Liver (tissue), 9 donors: ENCODE measurements around the gene SLC25A45. TPM values are rescaled to one million over a fixed set of nuclear protein-coding genes. Genes with fewer than 3 reads are reported as not detected.
A peak's percentile ranks its signal among the peaks of the same experiment; 100 is the strongest.

ENCODE experiments used
- DNase-seq: peaks from one replicate; pipeline ENCODE4 v3.0.0-alpha.2; 2017; ENCODE audit warnings: low spot score
- H3K27ac ChIP-seq, 2 donors: one replicate each; pipeline ENCODE4 v1.7.0; 2013; ENCODE audit warnings: inconsistent platforms in 2 of 2, low read length in 2 of 2, control low read depth in 1 of 2, low read depth in 1 of 2, mild to moderate bottlenecking in 1 of 2
- H3K27me3 ChIP-seq, 4 donors: one replicate each; pipeline versions ENCODE4 v1.6.1 to v1.7.0; 2013; ENCODE audit warnings: low read length in 3 of 4, inconsistent platforms in 1 of 4, mild to moderate bottlenecking in 1 of 4, moderate library complexity in 1 of 4; ENCODE audit not compliant: control insufficient read depth in 4 of 4, insufficient read depth in 4 of 4
- H3K36me3 ChIP-seq, 4 donors: one replicate each; pipeline versions ENCODE4 v1.6.1 to v1.7.0; 2013; ENCODE audit warnings: low read length in 3 of 4, mild to moderate bottlenecking in 3 of 4, low read depth in 1 of 4, moderate library complexity in 1 of 4; ENCODE audit not compliant: control insufficient read depth in 4 of 4, insufficient read depth in 3 of 4
- H3K4me1 ChIP-seq, 4 donors: one replicate each; pipeline versions ENCODE4 v1.6.1 to v1.7.0; 2013; ENCODE audit warnings: low read length in 3 of 4, mild to moderate bottlenecking in 3 of 4, moderate library complexity in 1 of 4; ENCODE audit not compliant: control insufficient read depth in 4 of 4, insufficient read depth in 4 of 4
- H3K4me3 ChIP-seq, 3 donors: one replicate each; pipeline versions ENCODE4 v1.6.1 to v1.7.0; 2013; ENCODE audit warnings: low read length in 3 of 3, control low read depth in 1 of 3, low read depth in 1 of 3, mild to moderate bottlenecking in 1 of 3
- H3K9ac ChIP-seq, 2 donors: one replicate each; pipeline ENCODE4 v1.7.0; 2013; ENCODE audit warnings: low read length in 2 of 2, mild to moderate bottlenecking in 2 of 2, moderate library complexity in 2 of 2, control low read depth in 1 of 2, low read depth in 1 of 2
- H3K9me3 ChIP-seq, 4 donors: one replicate each; pipeline versions ENCODE4 v1.6.1 to v1.7.0; 2013; ENCODE audit warnings: low read length in 3 of 4; ENCODE audit not compliant: control insufficient read depth in 4 of 4
- ATF3 ChIP-seq: IDR thresholded peaks from 2 replicates; pipeline ENCODE4 v1.6.1; 2016; ENCODE audit warnings: antibody characterized with exemption
- EGR1 ChIP-seq, 2 donors: IDR thresholded peaks; 2 replicates each; pipeline ENCODE4 v1.6.1; 2016 to 2018; ENCODE audit warnings: antibody characterized with exemption in 2 of 2, low read depth in 2 of 2
- FOXA1 ChIP-seq: IDR thresholded peaks from 2 replicates; pipeline ENCODE4 v1.6.1; 2016; ENCODE audit warnings: antibody characterized with exemption
- GABPA ChIP-seq, 2 donors: IDR thresholded peaks in 1 of 2; conservative IDR thresholded peaks in 1 of 2; 2 replicates each; pipeline ENCODE4 v1.6.1; 2016; ENCODE audit warnings: antibody characterized with exemption in 2 of 2, mild to moderate bottlenecking in 1 of 2, moderate library complexity in 1 of 2
- HNF4A ChIP-seq, 2 donors: conservative IDR thresholded peaks; 2 replicates each; pipeline ENCODE4 v1.6.1; 2016; ENCODE audit warnings: antibody characterized with exemption in 2 of 2, mild to moderate bottlenecking in 2 of 2
- MAX ChIP-seq: IDR thresholded peaks from 2 replicates; pipeline ENCODE4 v1.6.1; 2016; ENCODE audit warnings: antibody characterized with exemption
- RAD21 ChIP-seq, 2 donors: IDR thresholded peaks; 2 replicates each; pipeline ENCODE4 v1.6.1; 2016; ENCODE audit warnings: antibody characterized with exemption in 2 of 2, mild to moderate bottlenecking in 2 of 2
- REST ChIP-seq: IDR thresholded peaks from 2 replicates; pipeline ENCODE4 v1.6.1; 2016; ENCODE audit warnings: antibody characterized with exemption, mild to moderate bottlenecking
- RXRA ChIP-seq, 2 donors: IDR thresholded peaks; 2 replicates each; pipeline ENCODE4 v1.6.1; 2017 to 2018; ENCODE audit warnings: antibody characterized with exemption in 2 of 2, mild to moderate bottlenecking in 1 of 2
- SP1 ChIP-seq: IDR thresholded peaks from 2 replicates; pipeline ENCODE4 v1.6.1; 2018; ENCODE audit warnings: antibody characterized with exemption, mild to moderate bottlenecking
- TAF1 ChIP-seq: conservative IDR thresholded peaks from 2 replicates; pipeline ENCODE4 v1.6.1; 2016; ENCODE audit warnings: antibody characterized with exemption, mild to moderate bottlenecking
- YY1 ChIP-seq: IDR thresholded peaks from 2 replicates; pipeline ENCODE4 v1.6.1; 2016; ENCODE audit warnings: antibody characterized with exemption, mild to moderate bottlenecking
- ZBTB33 ChIP-seq: IDR thresholded peaks from 2 replicates; pipeline ENCODE4 v1.6.1; 2016; ENCODE audit warnings: antibody characterized with exemption
- WGBS: extraction: QIAGEN DNeasy Blood & Tissue Kit; methylation state at CpG from one replicate; pipeline ENCODE4 v1.1.7; 2013; 5-methylcytosine and 5-hydroxymethylcytosine counted together
- polyA plus RNA-seq, 2 donors: library from polyadenylated mRNA; stranded (reverse) in 1 of 2; unstranded in 1 of 2; fragments of 200-250 nt in 1 of 2; fragments of >200 nt in 1 of 2; fragmentation: Nextera tagmentation in 1 of 2; extraction: Ambion mirVana in 1 of 2; gene quantifications; one replicate each; pipeline versions ENCODE4 v1.2.1 to v1.2.3, GENCODE V29; 2013 to 2015
- total RNA-seq, 2 donors: library from RNA; depleted of rRNA; stranded (reverse); fragments of >200 nt; gene quantifications; one replicate each; pipeline ENCODE4 v1.2.3, GENCODE V29; 2014
- donor health status: healthy.
- donor health status: healthy.
- donor health status: healthy.
- donor health status: healthy.
- donor health status: healthy.

Gene SLC25A45
- total and polyA plus RNA-seq, 4 donors = 4.5 to 6.8 (median 5.3) TPM

- TF ChIP-seq REST = peak; percentile 53
These were observed 36.4 kb upstream of the SLC25A45 start (continued) for GRCh38 chr11:65418681-65419459.

- 2% methylated on average over 4 of the region's 4 CpGs for WGBS
- Histone ChIP-seq H3K27me3 (no peaks in the 10 kb centered on the region), H3K4me3 (peak overlapping the region in 2 of 3 donors; percentile 10 to 31), H3K4me1 (peaks cover 11 to 39% (median 23%) of the 10 kb centered on the region in 4 donors), H3K36me3 (peaks cover 0 to 2% (median 0%) of the 10 kb centered on the region in 4 donors), H3K9me3 (no peaks in the 10 kb centered on the region), H3K9ac (peak overlapping the region; percentile 98 to 99), H3K27ac (peak overlapping the region; percentile 99 to 100)
- no peak for DNase-seq
- TF ChIP-seq SP1 (no peak), FOXA1 (no peak), EGR1 (IDR thresholded peaks at IDR 0.05; ENCODE audit: low read depth in 2 of 2) (no peak), RAD21 (IDR thresholded peaks at IDR 0.05) (no peak)
These were observed 35.9 kb upstream of the SLC25A45 start for GRCh38 chr11:65418431-65418680.

GRCh38 chr11:65417702-65418430, 35.4 kb upstream of the SLC25A45 start:
- H3K9me3 ChIP-seq = no peaks in the 10 kb centered on the region
- peaks cover 11 to 39% (median 23%) of the 10 kb centered on the region in 4 donors for H3K4me1 ChIP-seq
- H3K27me3 ChIP-seq = no peaks in the 10 kb centered on the region
- peak; percentile 60 for DNase-seq
- TF ChIP-seq ATF3 (no peak), RAD21 (IDR thresholded peaks at IDR 0.05) (no peak), SP1 (peak; percentile 30)
- peak overlapping the region; percentile 62 to 99 for H3K9ac ChIP-seq
- 13% methylated on average over 19 of the region's 19 CpGs for WGBS
- peak overlapping the region; percentile 2 to 51 (median 29) for H3K4me3 ChIP-seq
- peak overlapping the region; percentile 99 to 100 for H3K27ac ChIP-seq
- peaks cover 0 to 4% (median 0%) of the 10 kb centered on the region in 4 donors for H3K36me3 ChIP-seq

GRCh38 chr11:65416841-65417701, 34.6 kb upstream of the SLC25A45 start:
- Histone ChIP-seq H3K27ac (peak overlapping the region; percentile 99 to 100), H3K4me1 (peaks cover 11 to 39% (median 23%) of the 10 kb centered on the region in 4 donors), H3K9me3 (no peaks in the 10 kb centered on the region), H3K4me3 (peak overlapping the region; percentile 3 to 29 (median 9)), H3K27me3 (no peaks in the 10 kb centered on the region), H3K9ac (peak overlapping the region; percentile 62 to 99), H3K36me3 (peaks cover 0 to 4% (median 0%) of the 10 kb centered on the region in 4 donors)
- WGBS = 21% methylated on average over 14 of the region's 14 CpGs
- DNase-seq = peak; percentile 55
- TF ChIP-seq MAX = no peak
- peak; percentile 30 to 31 for TF ChIP-seq RXRA (IDR thresholded peaks at IDR 0.05)
- TF ChIP-seq YY1 = peak; percentile 9
- no peak for TF ChIP-seq TAF1
- peak in 1 of 2 donors; percentile 7 for TF ChIP-seq EGR1 (IDR thresholded peaks at IDR 0.05; ENCODE audit: low read depth in 2 of 2)
- no peak for TF ChIP-seq ZBTB33
- no peak for TF ChIP-seq GABPA (IDR thresholded peaks at IDR 0.05 in 1 of 2, conservative IDR thresholded peaks at IDR 0.05 in 1 of 2)
- TF ChIP-seq HNF4A (conservative IDR thresholded peaks at IDR 0.05) = peak in 1 of 2 donors; percentile 9
- no peak for TF ChIP-seq RAD21 (IDR thresholded peaks at IDR 0.05)
- no peak for TF ChIP-seq SP1
